Chondrocyte (in vitro differentiated cells): ENCODE results near the gene SNX30. TPM values are rescaled to one million over a fixed set of nuclear protein-coding genes. Genes with fewer than 3 reads are reported as not detected.

ENCODE experiments used
- DNase-seq: peaks from one replicate; pipeline ENCODE4 v3.0.0; 2021; ENCODE audit warnings: mixed read lengths, low spot score
- H3K27ac Mint-ChIP-seq: one replicate; pipeline ENCODE4 v1.8.0; 2021; ENCODE audit warnings: mild to moderate bottlenecking, moderate library complexity, mixed read lengths; ENCODE audit not compliant: unreplicated experiment
- H3K27me3 Mint-ChIP-seq: 2 replicates; pipeline ENCODE4 v1.8.0; 2021; ENCODE audit warnings: low read depth, mixed read lengths
- H3K36me3 Mint-ChIP-seq: 2 replicates; pipeline ENCODE4 v1.8.0; 2021; ENCODE audit warnings: low read depth, mixed read lengths
- H3K4me1 Mint-ChIP-seq: 2 replicates; pipeline ENCODE4 v1.8.0; 2021; ENCODE audit warnings: low read depth, mild to moderate bottlenecking, mixed read lengths
- H3K4me3 Mint-ChIP-seq: one replicate; pipeline ENCODE4 v1.8.0; 2021; ENCODE audit warnings: mild to moderate bottlenecking, moderate library complexity, mixed read lengths; ENCODE audit not compliant: unreplicated experiment
- H3K9me3 Mint-ChIP-seq: 2 replicates; pipeline ENCODE4 v1.8.0; 2021; ENCODE audit warnings: low read depth, mixed read lengths
- total RNA-seq: library from RNA; stranded (reverse); gene quantifications from 3 replicates; pipeline ENCODE4 v1.2.1, GENCODE V29; 2021
- TF ChIP-seq, protein P1 (sequence below): fragments of 200-600 bp; sonication (generic); IDR thresholded peaks from 2 replicates; pipeline ENCODE4 v1.5.0; 2021; ENCODE audit warnings: antibody characterized with exemption, mild to moderate bottlenecking, moderate library complexity

The SNX30 gene
- total RNA-seq, 1 donor from 2014 or later, result 19.9 TPM

GRCh38 chr9:112850840-112851239 lies 100.3 kb downstream of the SNX30 start:
- Mint-ChIP-seq H3K9me3 (no peaks in the 10 kb centered on the region), H3K27me3 (no peaks in the 10 kb centered on the region)

DNA sequence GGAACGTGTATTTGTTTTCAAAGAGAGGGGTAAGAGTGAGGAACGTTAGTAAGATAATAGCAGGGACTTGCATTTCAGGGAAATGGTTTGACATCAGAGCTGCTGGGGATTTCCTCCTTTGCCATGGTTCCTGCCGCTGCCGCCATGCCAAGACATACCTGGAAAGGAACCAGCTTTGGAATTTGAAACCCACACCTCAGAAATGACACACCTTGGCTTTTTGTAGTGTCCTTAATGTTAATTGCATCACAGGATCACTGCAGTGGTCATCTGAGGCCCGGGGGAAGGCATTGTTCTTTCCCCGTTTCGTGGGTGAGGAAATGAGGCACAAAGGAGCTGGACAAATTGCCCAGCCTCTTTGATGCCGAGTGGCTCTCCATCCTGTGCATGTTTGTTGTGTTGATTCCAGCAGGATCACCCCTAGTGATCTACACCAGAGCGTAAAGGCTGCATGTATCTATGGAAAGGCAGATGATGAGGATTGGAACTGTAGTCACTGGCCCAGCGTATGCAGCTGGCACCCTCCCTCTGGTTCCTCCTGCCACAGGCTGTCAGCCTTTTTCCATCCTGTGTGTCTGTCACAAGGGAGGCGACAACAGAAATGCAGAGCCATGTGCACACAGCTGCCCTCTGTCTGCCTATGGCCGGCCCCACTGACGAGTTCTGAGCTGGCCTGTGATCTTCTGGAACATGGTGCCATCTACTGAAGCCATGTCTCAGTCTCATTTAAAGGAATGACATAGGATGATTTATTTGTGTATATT lies 102.4 kb downstream of the SNX30 start:
- Mint-ChIP-seq H3K4me3 (no peak overlapping the region), H3K27me3 (no peaks in the 10 kb centered on the region), H3K36me3 (peaks cover 12% of the 10 kb centered on the region), H3K9me3 (no peaks in the 10 kb centered on the region), H3K4me1 (no peaks in the 10 kb centered on the region), H3K27ac (no peak overlapping the region)
- no peak for DNase-seq
- TF ChIP-seq, protein P1, sequence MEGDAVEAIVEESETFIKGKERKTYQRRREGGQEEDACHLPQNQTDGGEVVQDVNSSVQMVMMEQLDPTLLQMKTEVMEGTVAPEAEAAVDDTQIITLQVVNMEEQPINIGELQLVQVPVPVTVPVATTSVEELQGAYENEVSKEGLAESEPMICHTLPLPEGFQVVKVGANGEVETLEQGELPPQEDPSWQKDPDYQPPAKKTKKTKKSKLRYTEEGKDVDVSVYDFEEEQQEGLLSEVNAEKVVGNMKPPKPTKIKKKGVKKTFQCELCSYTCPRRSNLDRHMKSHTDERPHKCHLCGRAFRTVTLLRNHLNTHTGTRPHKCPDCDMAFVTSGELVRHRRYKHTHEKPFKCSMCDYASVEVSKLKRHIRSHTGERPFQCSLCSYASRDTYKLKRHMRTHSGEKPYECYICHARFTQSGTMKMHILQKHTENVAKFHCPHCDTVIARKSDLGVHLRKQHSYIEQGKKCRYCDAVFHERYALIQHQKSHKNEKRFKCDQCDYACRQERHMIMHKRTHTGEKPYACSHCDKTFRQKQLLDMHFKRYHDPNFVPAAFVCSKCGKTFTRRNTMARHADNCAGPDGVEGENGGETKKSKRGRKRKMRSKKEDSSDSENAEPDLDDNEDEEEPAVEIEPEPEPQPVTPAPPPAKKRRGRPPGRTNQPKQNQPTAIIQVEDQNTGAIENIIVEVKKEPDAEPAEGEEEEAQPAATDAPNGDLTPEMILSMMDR, result no peak

More at GRCh38 chr9:112850840-112851239, 100.3 kb downstream of the SNX30 start:
- H3K4me3 Mint-ChIP-seq, result no peak overlapping the region
- DNase-seq, result no peak
- no peak overlapping the region for H3K27ac Mint-ChIP-seq
- peaks cover 8% of the 10 kb centered on the region for H3K4me1 Mint-ChIP-seq
- TF ChIP-seq, protein P1, result no peak
- H3K36me3 Mint-ChIP-seq, result peaks cover 12% of the 10 kb centered on the region

DNA sequence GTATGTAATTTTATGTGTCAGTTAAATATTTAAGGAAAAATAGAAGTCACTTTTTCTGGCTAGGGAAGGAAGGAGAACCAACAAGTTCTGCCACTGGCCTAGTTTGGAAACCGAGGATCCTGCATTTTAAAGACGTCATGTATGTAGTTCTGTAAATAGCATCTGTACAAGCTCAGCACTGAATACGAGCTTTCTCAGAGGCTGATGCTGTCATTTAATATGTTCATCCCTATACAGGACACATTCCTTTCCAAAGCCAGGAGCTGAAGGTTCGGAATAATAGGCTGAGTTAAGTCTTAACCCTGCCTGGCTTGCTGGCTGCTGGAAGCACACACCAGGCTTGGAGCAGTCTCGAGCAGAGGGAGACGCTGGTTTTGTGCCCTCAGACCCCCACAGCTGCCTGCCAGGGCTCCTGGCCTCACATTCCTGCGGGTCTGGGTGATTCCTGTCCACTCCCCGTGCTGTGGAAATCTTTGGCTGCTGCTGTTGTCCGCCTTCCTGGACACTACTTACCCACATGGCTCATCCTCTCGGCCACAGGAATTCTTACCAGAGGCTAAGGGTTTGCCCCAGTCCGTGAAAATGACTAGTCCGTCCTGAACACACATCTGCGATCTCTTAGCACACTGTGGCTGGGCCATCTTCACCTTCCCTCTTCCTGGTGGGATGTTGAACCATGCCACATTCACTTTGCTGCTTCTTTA lies 103.5 kb downstream of the SNX30 start:
- TF ChIP-seq, protein P1, result no peak
- Mint-ChIP-seq H3K27me3 (no peaks in the 10 kb centered on the region), H3K4me3 (no peak overlapping the region)

DNA sequence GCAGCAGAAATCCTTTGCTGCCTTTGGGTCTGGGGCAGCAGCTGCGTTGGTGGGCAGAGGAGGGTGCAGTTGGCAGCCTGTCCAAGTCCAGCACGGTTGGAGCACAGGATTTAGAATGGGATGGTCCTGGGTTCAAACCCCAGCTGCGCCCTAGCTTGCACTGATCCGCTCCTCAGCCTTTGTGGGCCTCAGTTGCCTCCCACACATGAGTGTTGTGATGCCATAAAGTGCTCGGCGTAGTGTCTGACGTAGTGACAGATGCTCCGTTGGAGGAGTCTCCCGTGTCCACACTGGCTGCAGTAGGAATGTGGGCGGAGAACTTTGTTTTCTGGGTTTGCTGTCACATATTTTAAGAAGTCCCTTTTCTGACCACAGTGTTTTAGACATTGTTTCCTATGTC lies 104.1 kb downstream of the SNX30 start:
- H3K27me3 Mint-ChIP-seq, result no peaks in the 10 kb centered on the region
- H3K36me3 Mint-ChIP-seq, result peaks cover 12% of the 10 kb centered on the region
- H3K9me3 Mint-ChIP-seq, result no peaks in the 10 kb centered on the region
- no peak overlapping the region for H3K4me3 Mint-ChIP-seq
- no peak overlapping the region for H3K27ac Mint-ChIP-seq
- no peaks in the 10 kb centered on the region for H3K4me1 Mint-ChIP-seq
- DNase-seq, result no peak
- TF ChIP-seq, protein P1, result no peak

More for the DNA sequence above, 103.5 kb downstream of the SNX30 start:
- H3K9me3 Mint-ChIP-seq, result no peaks in the 10 kb centered on the region
- H3K36me3 Mint-ChIP-seq, result peaks cover 12% of the 10 kb centered on the region
- no peaks in the 10 kb centered on the region for H3K4me1 Mint-ChIP-seq
- no peak for DNase-seq
- no peak overlapping the region for H3K27ac Mint-ChIP-seq

DNA sequence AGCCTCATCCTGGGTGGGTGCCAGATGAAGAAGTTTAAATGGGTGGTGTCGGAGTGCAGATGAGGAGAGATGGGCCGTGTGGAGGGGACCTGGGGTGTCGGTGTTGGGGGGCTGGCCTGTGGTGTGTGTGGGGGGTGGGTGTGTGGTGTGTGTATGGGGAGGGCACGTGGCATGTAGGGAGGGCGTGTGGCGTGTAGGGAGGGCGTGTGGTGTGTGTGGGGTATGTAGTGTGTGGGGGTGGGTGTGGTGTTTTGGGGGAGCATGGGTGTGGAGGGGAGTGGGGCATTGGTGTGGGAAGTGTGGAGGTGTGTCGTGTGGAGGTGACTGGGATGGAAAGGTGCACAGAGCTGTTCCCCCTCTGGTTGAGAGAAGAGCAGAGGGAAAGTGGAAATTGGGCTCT lies 105.6 kb downstream of the SNX30 start:
- Mint-ChIP-seq H3K36me3 (peaks cover 11% of the 10 kb centered on the region), H3K4me1 (no peaks in the 10 kb centered on the region), H3K27me3 (no peaks in the 10 kb centered on the region), H3K27ac (no peak overlapping the region), H3K9me3 (no peaks in the 10 kb centered on the region), H3K4me3 (no peak overlapping the region)
- no peak for DNase-seq
- TF ChIP-seq, protein P1, result no peak
